HepG2 (cell line): Measurements from ENCODE around the gene HMBS. TPM values are rescaled to one million over a fixed set of nuclear protein-coding genes. Genes with fewer than 3 reads are reported as not detected.

Experiments used
- EHMT2 ChIP-seq: fragments of 200-600 bp; sonication (generic); IDR thresholded peaks from 2 replicates; pipeline ENCODE4 v1.7.0; 2017; ENCODE audit warnings: antibody characterized with exemption, low read depth, low read length, borderline replicate concordance
- IKZF5 ChIP-seq: IDR thresholded peaks from 2 replicates; pipeline ENCODE4 v1.6.1; 2018; ENCODE audit warnings: missing genetic modification reagents, mild to moderate bottlenecking, missing compliant biosample characterization
- MAX ChIP-seq: IDR thresholded peaks from 2 replicates; pipeline ENCODE4 v1.6.1; 2012; ENCODE audit warnings: inconsistent platforms
- NPAS2 ChIP-seq: sonication (generic); formaldehyde crosslinking; IDR thresholded peaks from 2 replicates; pipeline ENCODE4 v1.8.0; 2022; ENCODE audit warnings: mild to moderate bottlenecking, missing genetic modification reagents, borderline replicate concordance
- NR2F6 ChIP-seq, 2 experiments: IDR thresholded peaks; 2 replicates each; pipeline ENCODE4 v1.6.1; 2016; ENCODE audit warnings: antibody characterized with exemption in 1 of 2, mild to moderate bottlenecking in 1 of 2
- SRY ChIP-seq: sonication (generic); formaldehyde crosslinking; IDR thresholded peaks from 2 replicates; pipeline ENCODE4 v1.8.0; 2022; ENCODE audit warnings: mild to moderate bottlenecking, missing genetic modification reagents
- ZBED4 ChIP-seq: sonication (generic); formaldehyde crosslinking; IDR thresholded peaks from 2 replicates; pipeline ENCODE4 v1.4.0; 2020; ENCODE audit warnings: missing genetic modification reagents, borderline replicate concordance
- ZBTB1 ChIP-seq: sonication (generic); formaldehyde crosslinking; IDR thresholded peaks from 2 replicates; pipeline ENCODE4 v1.4.0; 2020; ENCODE audit warnings: missing genetic modification reagents, borderline replicate concordance
- polyA plus RNA-seq, 8 experiments: library from polyadenylated mRNA; depleted of rRNA in 3 of 8; stranded (reverse) in 7 of 8; unstranded in 1 of 8; fragments of >200 nt; fragmentation: Illumina TruSeq in 4 of 8; extraction: Trizol in 4 of 8; gene quantifications; 2 replicates each; pipeline versions ENCODE4 v1.2.1 to v1.2.3, GENCODE V29; 2011 to 2016; ENCODE audit warnings: low read depth in 4 of 8, missing spikeins in 1 of 8, mixed read lengths in 1 of 8; ENCODE audit not compliant: insufficient read depth in 1 of 8
- total RNA-seq, 5 experiments: library from RNA; depleted of rRNA; stranded (reverse); fragments of >200 nt; fragmentation: Illumina TruSeq; extraction: Trizol; gene quantifications; 2 replicates each; pipeline ENCODE4 v1.2.3, GENCODE V29; 2016; ENCODE audit warnings: low read depth in 1 of 5

Gene HMBS
- total and polyA plus RNA-seq, 2 of the 13 experiments (the other 11 are each of a cell fraction or from before 2014, with no cell fraction given), result 9.4 to 46.9 TPM

- TF ChIP-seq ZBED4 (CRISPR knock-in tag), result no peak
- TF ChIP-seq MAX, result no peak
- TF ChIP-seq NPAS2 (CRISPR knock-in tag), result no peak
- TF ChIP-seq ZBTB1 (CRISPR knock-in tag), result no peak
- TF ChIP-seq NR2F6 (IDR thresholded peaks at IDR 0.05), result no peak
- no peak for TF ChIP-seq NR2F6 (CRISPR knock-in tag; IDR thresholded peaks at IDR 0.05)
- TF ChIP-seq IKZF5 (CRISPR knock-in tag), result no peak
- TF ChIP-seq SRY (CRISPR knock-in tag), result no peak
- TF ChIP-seq EHMT2, result no peak
Observed at GRCh38 chr11:119054418-119054817, 30.3 kb upstream of the HMBS start (continued).
